OCI-LY7 (cell line): ENCODE data around the gene GSG1. TPM values are rescaled to one million over a fixed set of nuclear protein-coding genes. Genes with fewer than 3 reads are reported as not detected.

Source experiments
- BruUV-seq: library from RNA; stranded (reverse); fragments of 400-500 nt; replicated peaks from 2 replicates; lab custom pipeline; 2021; lab: Mats Ljungman, UMichigan
- CTCF ChIA-PET: fragments of 300-600 bp; sonication (Branson Sonifier 250); formaldehyde crosslinking; loops from one replicate; lab custom pipeline; 2022; ENCODE audit warnings: antibody characterized with exemption; ENCODE audit not compliant: unreplicated experiment; lab: Charles Lee
- POLR2A ChIA-PET: fragments of 300-600 bp; sonication (Branson Sonifier 250); formaldehyde crosslinking; loops from one replicate; lab custom pipeline; 2022; ENCODE audit warnings: antibody characterized with exemption; lab: Charles Lee
- DNase-seq: peaks from one replicate; pipeline ENCODE4 v3.0.0-alpha.2; 2015; ENCODE audit warnings: low spot score
- H2AFZ ChIP-seq: fragments of 200-600 bp; sonication (generic), shearing (Covaris generic); 2 replicates; pipeline ENCODE4 v1.6.1; 2014; ENCODE audit warnings: mild to moderate bottlenecking, antibody characterized with exemption, low read length, moderate library complexity
- H3K27ac ChIP-seq: fragments of 200-600 bp; sonication (generic); 2 replicates; pipeline ENCODE4 v1.5.1; 2014; ENCODE audit warnings: mixed run types, low read depth, mild to moderate bottlenecking, moderate library complexity, low read length, inconsistent platforms; ENCODE audit not compliant: poor library complexity, severe bottlenecking
- H3K36me3 ChIP-seq: fragments of 200-600 bp; sonication (generic); 2 replicates; pipeline ENCODE4 v1.6.1; 2014; ENCODE audit warnings: mild to moderate bottlenecking, antibody characterized with exemption, low read length, moderate library complexity, mixed read lengths; ENCODE audit not compliant: insufficient read depth
- H3K4me1 ChIP-seq: fragments of 200-600 bp; sonication (generic); 2 replicates; pipeline ENCODE4 v1.5.1; 2014; ENCODE audit warnings: mild to moderate bottlenecking, low read length; ENCODE audit not compliant: insufficient read depth, poor library complexity, severe bottlenecking
- H3K4me2 ChIP-seq: fragments of 200-600 bp; sonication (generic); 2 replicates; pipeline ENCODE4 v1.6.1; 2014; ENCODE audit warnings: mild to moderate bottlenecking, low read length
- H3K4me3 ChIP-seq: fragments of 200-600 bp; sonication (generic); 2 replicates; pipeline ENCODE4 v1.5.1; 2014; ENCODE audit warnings: mild to moderate bottlenecking, low read depth, low read length; ENCODE audit not compliant: poor library complexity, severe bottlenecking
- H3K79me2 ChIP-seq: fragments of 200-600 bp; sonication (generic); 2 replicates; pipeline ENCODE4 v1.6.1; 2016; ENCODE audit warnings: low read depth, mild to moderate bottlenecking, low read length, moderate library complexity, mixed read lengths; ENCODE audit not compliant: insufficient read depth
- H3K9me2 ChIP-seq: fragments of 200-600 bp; sonication (generic); 2 replicates; pipeline ENCODE4 v1.6.1; 2016; ENCODE audit warnings: mild to moderate bottlenecking, low read length, mixed read lengths; ENCODE audit not compliant: insufficient read depth
- H3K9me3 ChIP-seq: fragments of 200-600 bp; sonication (generic); 2 replicates; pipeline ENCODE4 v1.6.1; 2014; ENCODE audit warnings: mild to moderate bottlenecking, mixed run types, low read length, mixed read lengths
- H4K20me1 ChIP-seq: fragments of 200-600 bp; sonication (generic); 2 replicates; pipeline ENCODE4 v1.6.1; 2014; ENCODE audit warnings: mild to moderate bottlenecking, antibody characterized with exemption, low read length, moderate library complexity, mixed read lengths; ENCODE audit not compliant: insufficient read depth
- CTCF ChIP-seq: fragments of 200-600 bp; sonication (generic); conservative IDR thresholded peaks from 2 replicates; pipeline ENCODE4 v1.5.1; 2014; ENCODE audit warnings: mild to moderate bottlenecking, antibody characterized with exemption, low read length, moderate library complexity, mixed read lengths
- EZH2phosphoT487 ChIP-seq: fragments of 200-600 bp; sonication (generic); IDR thresholded peaks from 2 replicates; pipeline ENCODE4 v1.6.1; 2018; ENCODE audit warnings: low read depth, borderline replicate concordance, mild to moderate bottlenecking, mixed run types, antibody characterized with exemption, low read length, moderate library complexity, mixed read lengths
- intact Hi-C: fragments of 100-400 bp; cut with micrococcal nuclease; formaldehyde crosslinking; loops from one replicate; pipeline ENCODE4 v1.10.0; 2022; ENCODE audit not compliant: unreplicated experiment
- total RNA-seq, 2 experiments: library from RNA; depleted of rRNA in 1 of 2; stranded (reverse); fragments of >200 nt in 1 of 2; shearing (Covaris generic) in 1 of 2; gene quantifications; 2 replicates each; pipeline ENCODE4 v1.2.3, GENCODE V29; 2014 to 2022

Gene GSG1
- total RNA-seq, 2 experiments from 2014 or later, result not detected

- DNase-seq, result no peak
- POLR2A ChIA-PET, result interaction anchor here (0.5 to 0.6 kb wide), 2 partner anchors 434 to 1110 kb away, joined by 3 to 7 read pairs; no protein-coding TSS in a partner anchor
- no TSS peak for BruUV-seq
- H2AFZ ChIP-seq, result peak overlapping the region; percentile 100
- H3K4me1 ChIP-seq, result peaks cover 36% of the 10 kb centered on the region
- intact Hi-C loops, result no loop called here
- no peak overlapping the region for H3K27ac ChIP-seq
- no peaks in the 10 kb centered on the region for H4K20me1 ChIP-seq
- H3K79me2 ChIP-seq, result no peaks in the 10 kb centered on the region
- H3K4me2 ChIP-seq, result peak overlapping the region; percentile 85
- no peaks in the 10 kb centered on the region for H3K9me3 ChIP-seq
- TF ChIP-seq EZH2phosphoT487 (no peak), CTCF (no peak)
- H3K4me3 ChIP-seq, result peak overlapping the region; percentile 71
- no peaks in the 10 kb centered on the region for H3K9me2 ChIP-seq
- CTCF ChIA-PET, result no interaction called here
- H3K36me3 ChIP-seq, result no peaks in the 10 kb centered on the region
These were observed 3.4 kb downstream of the GSG1 start for GRCh38 chr12:13099844-13100604.

DNA sequence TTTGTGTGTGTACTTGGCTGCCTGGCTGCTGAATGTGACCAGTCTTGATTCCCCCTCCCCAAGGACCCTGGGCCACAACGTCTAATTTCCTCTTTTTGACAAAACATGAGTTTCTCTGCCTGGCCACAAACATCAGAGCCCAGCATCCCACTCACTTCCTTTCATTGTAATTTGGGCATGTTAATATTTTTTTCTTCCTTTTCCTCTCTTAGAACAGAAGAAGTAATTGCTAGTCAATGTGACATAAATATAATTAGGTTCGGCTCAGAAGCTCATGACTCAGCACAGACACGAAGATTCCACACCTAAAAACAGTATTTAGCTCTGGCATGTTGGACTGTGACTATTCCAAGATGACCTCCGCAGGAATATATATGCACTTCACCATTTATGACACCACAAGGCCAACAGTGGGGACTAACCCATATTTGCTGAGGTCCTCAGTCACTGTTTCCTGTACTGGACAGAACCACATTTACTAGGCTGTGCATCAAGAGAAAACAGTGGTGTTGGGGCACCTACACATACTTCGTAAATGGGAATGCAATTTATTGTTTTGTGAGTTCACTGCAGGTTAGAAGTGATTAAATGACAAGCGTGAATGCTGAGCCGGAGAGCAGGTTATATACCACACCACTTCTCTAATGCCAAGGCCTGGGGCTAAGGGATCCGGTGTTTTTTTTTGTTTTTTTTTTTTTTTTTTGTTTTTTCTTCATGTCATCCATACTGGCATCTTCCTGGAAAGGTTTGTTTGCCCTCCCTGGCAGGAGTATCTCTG lies 4.2 kb downstream of the GSG1 start:
- Histone ChIP-seq H3K9me3 (no peaks in the 10 kb centered on the region), H3K36me3 (no peaks in the 10 kb centered on the region), H4K20me1 (no peaks in the 10 kb centered on the region), H3K27ac (no peak overlapping the region), H2AFZ (peak overlapping the region; percentile 20; the same call in 1 of the 2 replicates), H3K4me3 (no peak overlapping the region), H3K4me2 (peak overlapping the region; percentile 11; the same call in 1 of the 2 replicates), H3K4me1 (peaks cover 36% of the 10 kb centered on the region), H3K79me2 (no peaks in the 10 kb centered on the region), H3K9me2 (no peaks in the 10 kb centered on the region)
- ChIA-PET POLR2A (interaction anchor here (0.6 kb wide), 1 partner anchor 1111 kb away, joined by 3 read pairs; no protein-coding TSS in a partner anchor), CTCF (no interaction called here)
- no peak for TF ChIP-seq EZH2phosphoT487
- TF ChIP-seq CTCF, result no peak
- intact Hi-C loops, result no loop called here
- peak; percentile 45 for DNase-seq
- no TSS peak for BruUV-seq
